K562 (cell line): Measurements from ENCODE around the gene ATXN1. TPM values are rescaled to one million over a fixed set of nuclear protein-coding genes. Genes with fewer than 3 reads are reported as not detected.

Source experiments
- ATAC-seq: fragments of 200-7000 bp; cut with Tn5 transposase; 3 replicates; pipeline ENCODE4 v1.9.1; 2020; ENCODE audit warnings: moderate library complexity
- BruUV-seq: library from RNA; stranded (reverse); fragments of 400-500 nt; replicated peaks from 2 replicates; lab custom pipeline; 2021; lab: Mats Ljungman, UMichigan
- CTCF ChIA-PET: fragments of 300-600 bp; formaldehyde crosslinking; extraction: SDS; loops from one replicate; lab custom pipeline; 2021; ENCODE audit warnings: low intra/inter-chr PET ratio; lab: Yijun Ruan, JAX
- POLR2A ChIA-PET: fragments of 300-600, 350-650 bp; sonication (Branson Sonifier 250); formaldehyde crosslinking; extraction: SDS; loops from one replicate; lab custom pipeline; 2021; ENCODE audit warnings: antibody characterized with exemption, inconsistent platforms; lab: Yijun Ruan, JAX
- DNase-seq, 4 experiments: peaks; one replicate each; pipeline versions ENCODE4 v3.0.0 to v3.0.0-alpha.2; 2011 to 2018; ENCODE audit warnings: low spot score in 3 of 4, mixed read lengths in 3 of 4; ENCODE audit errors: extremely low read depth in 1 of 4
- FAIRE-seq: peaks from 2 replicates; lab custom pipeline; 2011; peaks lifted over from hg19 to GRCh38; lab: Jason Lieb, UNC
- H2AFZ ChIP-seq: 2 replicates; pipeline ENCODE4 v1.6.0; 2011; ENCODE audit warnings: low read depth, low read length, control low read depth, inconsistent platforms
- H3K27ac ChIP-seq: fragments of 200-600 bp; 3 replicates; pipeline ENCODE4 v1.8.0; 2011; ENCODE audit warnings: low read depth, mild to moderate bottlenecking, control low read depth, inconsistent platforms, low read length, moderate library complexity, mixed read lengths; ENCODE audit errors: extremely low read depth
- H3K27me3 ChIP-seq, 2 experiments: fragments of 300-600 bp in 1 of 2; 2 replicates in 1 of 2; 3 replicates in 1 of 2; pipeline versions ENCODE4 v1.6.0 to v1.8.0; 2011; ENCODE audit warnings: inconsistent platforms in 2 of 2, low read length in 2 of 2, mild to moderate bottlenecking in 1 of 2, mixed read lengths in 1 of 2, moderate library complexity in 1 of 2; ENCODE audit not compliant: control insufficient read depth in 2 of 2, insufficient read depth in 2 of 2
- H3K36me3 ChIP-seq: fragments of 300-600 bp; 3 replicates; pipeline ENCODE4 v1.8.0; 2011; ENCODE audit warnings: mild to moderate bottlenecking, low read length, inconsistent platforms; ENCODE audit not compliant: control insufficient read depth, insufficient read depth
- H3K4me1 ChIP-seq, 2 experiments: fragments of 200-600 bp in 1 of 2; replicated peaks in 1 of 2; 2 replicates in 1 of 2; 3 replicates in 1 of 2; pipeline versions ENCODE4 v1.5.1 to v1.8.0; 2011; ENCODE audit warnings: inconsistent platforms in 2 of 2, low read length in 2 of 2, mild to moderate bottlenecking in 1 of 2, mixed read lengths in 1 of 2, moderate library complexity in 1 of 2; ENCODE audit not compliant: control insufficient read depth in 2 of 2, insufficient read depth in 2 of 2
- H3K4me2 ChIP-seq: 2 replicates; pipeline ENCODE4 v1.6.1; 2011; ENCODE audit warnings: low read length, control low read depth, inconsistent platforms, mixed read lengths; ENCODE audit not compliant: insufficient read depth
- H3K4me3 ChIP-seq: fragments of 200-600 bp; sonication (generic), shearing (Covaris generic); 2 replicates; pipeline ENCODE4 v1.5.1; 2016; ENCODE audit warnings: control low read depth, inconsistent platforms
- H3K79me2 ChIP-seq: fragments of 200-600 bp; 3 replicates; pipeline ENCODE4 v1.8.0; 2011; ENCODE audit warnings: low read length, inconsistent platforms; ENCODE audit not compliant: control insufficient read depth, insufficient read depth
- H3K9ac ChIP-seq, 2 experiments: 2 replicates each; pipeline versions ENCODE4 v1.6.0 to v1.6.1; 2011; ENCODE audit warnings: low read depth in 2 of 2, low read length in 2 of 2, control low read depth in 1 of 2, inconsistent platforms in 1 of 2, mild to moderate bottlenecking in 1 of 2, mixed read lengths in 1 of 2; ENCODE audit not compliant: insufficient read depth in 1 of 2
- H3K9me1 ChIP-seq: one replicate; pipeline ENCODE4 v1.6.0; 2011; ENCODE audit warnings: inconsistent platforms, mild to moderate bottlenecking, low read length, moderate library complexity; ENCODE audit not compliant: control insufficient read depth, insufficient read depth
- H3K9me3 ChIP-seq: replicated peaks from 2 replicates; pipeline ENCODE4 v1.5.1; 2011; ENCODE audit warnings: low read depth, low read length, inconsistent platforms; ENCODE audit not compliant: control insufficient read depth, insufficient read depth
- H4K20me1 ChIP-seq: replicated peaks from 2 replicates; pipeline ENCODE4 v1.6.1; 2011; ENCODE audit warnings: low read length, inconsistent platforms, mixed read lengths; ENCODE audit not compliant: control insufficient read depth, insufficient read depth
- CAMTA2 ChIP-seq: fragments of 250-450 bp; sonication (Bioruptor Pico); conservative IDR thresholded peaks from 2 replicates; pipeline ENCODE4 v1.5.1; 2022
- GATAD2A ChIP-seq: fragments of 450-650 bp; IDR thresholded peaks from 2 replicates; pipeline ENCODE4 v1.6.1; 2017
- GATAD2B ChIP-seq: fragments of 450-650 bp; IDR thresholded peaks from 2 replicates; pipeline ENCODE4 v1.6.1; 2017; ENCODE audit warnings: mild to moderate bottlenecking, borderline replicate concordance
- JUNB ChIP-seq: fragments of 450-650 bp; formaldehyde crosslinking; conservative IDR thresholded peaks from 2 replicates; pipeline ENCODE4 v1.4.0; 2020; ENCODE audit warnings: mild to moderate bottlenecking
- MAFG ChIP-seq: fragments of 450-650 bp; conservative IDR thresholded peaks from 2 replicates; pipeline ENCODE4 v1.6.1; 2016; ENCODE audit warnings: missing genetic modification characterization, missing compliant biosample characterization
- OTX1 ChIP-seq: fragments of 450-650 bp; formaldehyde crosslinking; IDR thresholded peaks from 2 replicates; pipeline ENCODE4 v1.4.0; 2022; ENCODE audit warnings: mild to moderate bottlenecking
- TAF1 ChIP-seq: IDR thresholded peaks from 2 replicates; pipeline ENCODE4 v1.6.1; 2011; ENCODE audit warnings: mild to moderate bottlenecking, low read length, moderate library complexity; ENCODE audit not compliant: insufficient read depth, control insufficient read depth, severe bottlenecking; ENCODE audit errors: extremely low read depth
- TGIF2 ChIP-seq: sonication (generic); formaldehyde crosslinking; IDR thresholded peaks from 2 replicates; pipeline ENCODE4 v1.8.1; 2022; ENCODE audit warnings: mild to moderate bottlenecking, missing genetic modification reagents, moderate library complexity
- WGBS: fragments of 100-300 bp; shearing (Covaris generic); methylation state at CpG from one replicate; pipeline ENCODE4 v1.1.6; 2016; ENCODE audit warnings: low coverage, mixed read lengths; ENCODE audit not compliant: insufficient coverage; ENCODE audit errors: missing lambda C conversion rate; 5-methylcytosine and 5-hydroxymethylcytosine counted together
- in situ Hi-C: fragments of 300-500 bp; cut with MboI; formaldehyde crosslinking; loops from 4 replicates; pipeline ENCODE4 v1.15.0; 2018; ENCODE audit warnings: inconsistent platforms, mixed read lengths
- intact Hi-C: fragments of 100-400 bp; cut with micrococcal nuclease; formaldehyde crosslinking; loops from 2 replicates; pipeline ENCODE4 v1.14.2; 2022
- polyA plus RNA-seq, 8 experiments: library from polyadenylated mRNA; depleted of rRNA in 4 of 8; stranded (reverse) in 5 of 8; unstranded in 3 of 8; fragments of >200 nt; fragmentation: Nextera tagmentation in 2 of 8; fragmentation: Illumina TruSeq in 1 of 8; extraction: Ambion mirVana in 2 of 8; extraction: Trizol in 1 of 8; gene quantifications; 2 replicates each; pipeline versions ENCODE4 v1.2.1 to v1.2.3, GENCODE V29; 2011 to 2014; ENCODE audit warnings: inconsistent platforms in 1 of 8, missing spikeins in 1 of 8
- total RNA-seq, 7 experiments: library from RNA; depleted of rRNA in 6 of 7; stranded (reverse); fragments of >200 nt in 6 of 7; fragmentation: Illumina TruSeq in 2 of 7; extraction: Trizol in 2 of 7; gene quantifications; 2 replicates each; pipeline versions ENCODE4 v1.2.1 to v1.2.3, GENCODE V29; 2011 to 2021; ENCODE audit warnings: low replicate concordance in 1 of 7
- TF ChIP-seq, protein P1 (sequence below): fragments of 250-450 bp; sonication (Bioruptor Pico); IDR thresholded peaks from 2 replicates; pipeline ENCODE4 v1.5.0; 2020; ENCODE audit warnings: mild to moderate bottlenecking
- TF ChIP-seq, protein P2 (sequence below): fragments of 450-650 bp; formaldehyde crosslinking; IDR thresholded peaks from 2 replicates; pipeline ENCODE4 v1.4.0; 2020; ENCODE audit warnings: mild to moderate bottlenecking, moderate library complexity
- TF ChIP-seq, protein P3 (sequence below): fragments of 200-800 bp; sonication (Bioruptor generic); IDR thresholded peaks from 2 replicates; pipeline ENCODE4 v1.6.1; 2017; ENCODE audit warnings: missing genetic modification characterization, missing compliant biosample characterization

ATXN1 gene
- total and polyA plus RNA-seq, 9 of the 15 experiments (the other 6 are each of a cell fraction or from before 2014, with no cell fraction given), result under 0.01 to 1.2 (median 0.58) TPM

DNA sequence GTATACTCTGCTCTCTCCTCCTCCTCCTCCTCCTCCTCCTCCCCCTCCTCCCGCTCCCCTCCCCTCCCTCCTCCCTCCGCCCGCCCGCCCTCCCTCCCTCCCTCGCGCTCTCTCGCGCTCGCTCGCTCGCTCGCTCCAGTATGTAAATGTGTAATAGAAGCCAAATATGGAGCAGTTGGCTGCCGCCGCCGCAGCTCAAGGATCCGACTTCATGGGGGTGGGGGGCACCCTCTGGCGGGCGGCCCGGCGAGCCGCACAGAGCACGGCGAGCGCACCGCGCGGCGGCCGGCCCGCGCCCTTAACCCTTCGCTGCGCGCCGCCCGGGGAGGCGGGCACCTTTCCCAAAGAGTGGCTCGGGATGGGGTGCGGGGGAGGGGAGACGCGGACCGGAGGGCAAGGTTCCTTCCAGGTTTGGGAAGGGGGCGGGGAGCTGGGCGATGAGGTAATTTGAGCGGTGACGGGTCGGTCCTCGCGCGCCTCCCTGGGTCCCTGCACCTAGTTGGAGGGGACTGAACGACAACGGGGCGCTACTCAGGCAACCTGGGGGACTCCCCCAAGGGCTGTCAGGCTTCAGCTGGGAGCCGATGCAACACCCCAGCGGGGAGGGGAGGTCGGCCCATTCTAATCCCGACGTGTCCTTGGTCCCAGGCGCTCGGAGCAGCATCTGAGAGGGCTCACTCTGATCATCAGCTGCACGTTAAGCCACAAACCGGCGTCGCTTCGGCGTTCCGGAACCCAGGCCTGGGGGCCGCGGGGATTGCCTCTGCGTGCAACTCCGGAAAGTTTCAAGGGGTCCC is 409 bp upstream of the ATXN1 start (continued):
- TF ChIP-seq, protein P1, sequence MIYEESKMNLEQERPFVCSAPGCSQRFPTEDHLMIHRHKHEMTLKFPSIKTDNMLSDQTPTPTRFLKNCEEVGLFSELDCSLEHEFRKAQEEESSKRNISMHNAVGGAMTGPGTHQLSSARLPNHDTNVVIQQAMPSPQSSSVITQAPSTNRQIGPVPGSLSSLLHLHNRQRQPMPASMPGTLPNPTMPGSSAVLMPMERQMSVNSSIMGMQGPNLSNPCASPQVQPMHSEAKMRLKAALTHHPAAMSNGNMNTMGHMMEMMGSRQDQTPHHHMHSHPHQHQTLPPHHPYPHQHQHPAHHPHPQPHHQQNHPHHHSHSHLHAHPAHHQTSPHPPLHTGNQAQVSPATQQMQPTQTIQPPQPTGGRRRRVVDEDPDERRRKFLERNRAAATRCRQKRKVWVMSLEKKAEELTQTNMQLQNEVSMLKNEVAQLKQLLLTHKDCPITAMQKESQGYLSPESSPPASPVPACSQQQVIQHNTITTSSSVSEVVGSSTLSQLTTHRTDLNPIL (CRISPR knock-in tag), result no peak
- TF ChIP-seq TAF1 (peak; percentile 19), TGIF2 (0 out of 2 replicates have a peak, but pooled peaks have one; percentile 61)

DNA sequence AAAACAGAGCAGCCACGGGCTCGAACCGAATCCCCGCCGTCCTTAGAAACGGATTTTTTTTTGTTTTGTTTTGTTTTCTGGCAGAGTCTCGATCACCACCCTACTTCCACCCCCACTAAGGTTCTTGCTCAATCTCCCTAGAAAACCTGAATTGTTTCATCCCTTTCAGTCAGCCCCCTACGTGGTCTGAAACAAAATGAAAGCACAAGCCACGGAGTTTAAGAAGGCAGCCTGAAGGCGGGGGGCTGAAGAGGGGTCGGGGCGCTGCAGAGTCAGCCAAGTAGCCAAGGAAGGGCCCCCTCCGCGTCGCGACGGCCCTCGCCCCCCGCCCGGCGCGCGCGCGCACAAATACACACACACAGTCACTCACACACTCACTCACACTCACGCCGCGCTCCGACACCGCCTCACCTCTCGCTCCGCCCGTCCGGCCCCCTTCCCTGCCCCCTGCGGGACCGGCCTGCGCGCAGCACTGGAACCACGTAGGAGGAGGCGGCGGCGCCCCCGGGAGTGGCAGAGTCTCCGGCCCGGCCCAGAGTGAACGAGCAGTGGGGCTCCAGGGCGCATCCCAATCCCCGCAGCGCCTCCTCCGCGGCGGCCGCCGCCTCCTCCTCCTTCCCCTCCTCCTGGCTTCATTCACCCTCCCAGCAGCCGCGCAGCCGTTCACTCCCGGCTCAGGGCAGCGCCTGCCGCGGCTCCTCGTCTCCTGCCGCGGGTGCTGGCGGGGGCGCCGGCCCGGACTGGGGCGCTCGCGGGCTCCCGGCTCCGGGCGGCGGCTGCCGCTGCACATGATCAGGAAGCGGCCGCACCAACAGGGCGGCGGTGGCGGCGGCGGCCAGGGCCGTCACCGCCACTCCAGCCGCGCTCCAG is 1.4 kb downstream of the ATXN1 start:
- WGBS, result under 1% methylated on average over 60 of the region's 87 CpGs
- Histone ChIP-seq H3K4me1 (peaks cover 0 to 27% of the 10 kb centered on the region in 2 experiments; a peak in 2 of 5 replicates), H3K36me3 (no peaks in the 10 kb centered on the region), H3K9ac (peak overlapping the region; percentile 28 to 85), H3K9me3 (no peaks in the 10 kb centered on the region), H3K4me2 (peak overlapping the region; percentile 66), H3K4me3 (peak overlapping the region; percentile 43), H3K27ac (peak overlapping the region; percentile 55; the same call in 1 of the 3 replicates), H3K79me2 (peaks cover 2% of the 10 kb centered on the region; the same call in 1 of the 3 replicates), H3K27me3 (peaks cover 13 to 17% of the 10 kb centered on the region in 2 experiments; a peak in 4 of 5 replicates), H4K20me1 (no peaks in the 10 kb centered on the region), H3K9me1 (no peaks in the 10 kb centered on the region), H2AFZ (peak overlapping the region; percentile 18; the same call in 1 of the 2 replicates)
- BruUV-seq, result no TSS peak
- DNase-seq (peak; percentile 64 to 69 (median 68)), FAIRE-seq (no peak), ATAC-seq (peak; percentile 74)
- CTCF ChIA-PET, result no interaction called here
- intact Hi-C loops (loop anchor here (5.0 to 10.0 kb wide), 4 partner anchors 205 to 428 kb away; no protein-coding TSS in a partner anchor), in situ Hi-C loops (no loop called here)
- POLR2A ChIA-PET, result no interaction called here
- no peak for TF ChIP-seq JUNB (CRISPR knock-in tag)
- TF ChIP-seq GATAD2B, result 0 out of 2 replicates have a peak, but pooled peaks have one; percentile 42
- TF ChIP-seq, protein P2, sequence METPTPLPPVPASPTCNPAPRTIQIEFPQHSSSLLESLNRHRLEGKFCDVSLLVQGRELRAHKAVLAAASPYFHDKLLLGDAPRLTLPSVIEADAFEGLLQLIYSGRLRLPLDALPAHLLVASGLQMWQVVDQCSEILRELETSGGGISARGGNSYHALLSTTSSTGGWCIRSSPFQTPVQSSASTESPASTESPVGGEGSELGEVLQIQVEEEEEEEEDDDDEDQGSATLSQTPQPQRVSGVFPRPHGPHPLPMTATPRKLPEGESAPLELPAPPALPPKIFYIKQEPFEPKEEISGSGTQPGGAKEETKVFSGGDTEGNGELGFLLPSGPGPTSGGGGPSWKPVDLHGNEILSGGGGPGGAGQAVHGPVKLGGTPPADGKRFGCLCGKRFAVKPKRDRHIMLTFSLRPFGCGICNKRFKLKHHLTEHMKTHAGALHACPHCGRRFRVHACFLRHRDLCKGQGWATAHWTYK, result peak; percentile 71; the same call in 1 of the 2 replicates
- TF ChIP-seq CAMTA2 (CRISPR knock-in tag), result 0 out of 2 replicates have a peak, but pooled peaks have one; percentile 28
- TF ChIP-seq GATAD2A, result peak; percentile 23; the same call in 1 of the 2 replicates
- TF ChIP-seq, protein P3, sequence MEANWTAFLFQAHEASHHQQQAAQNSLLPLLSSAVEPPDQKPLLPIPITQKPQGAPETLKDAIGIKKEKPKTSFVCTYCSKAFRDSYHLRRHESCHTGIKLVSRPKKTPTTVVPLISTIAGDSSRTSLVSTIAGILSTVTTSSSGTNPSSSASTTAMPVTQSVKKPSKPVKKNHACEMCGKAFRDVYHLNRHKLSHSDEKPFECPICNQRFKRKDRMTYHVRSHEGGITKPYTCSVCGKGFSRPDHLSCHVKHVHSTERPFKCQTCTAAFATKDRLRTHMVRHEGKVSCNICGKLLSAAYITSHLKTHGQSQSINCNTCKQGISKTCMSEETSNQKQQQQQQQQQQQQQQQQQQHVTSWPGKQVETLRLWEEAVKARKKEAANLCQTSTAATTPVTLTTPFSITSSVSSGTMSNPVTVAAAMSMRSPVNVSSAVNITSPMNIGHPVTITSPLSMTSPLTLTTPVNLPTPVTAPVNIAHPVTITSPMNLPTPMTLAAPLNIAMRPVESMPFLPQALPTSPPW (CRISPR knock-in tag), result peak; percentile 46
- TF ChIP-seq MAFG, result no peak
- peak; percentile 92 for TF ChIP-seq OTX1 (CRISPR knock-in tag)
